ENCODE measurements around the gene WNT8B. TPM values are rescaled to one million over a fixed set of nuclear protein-coding genes. Genes with fewer than 3 reads are reported as not detected.

WNT8B gene
- total RNA-seq, 2 experiments from 2014 or later = not detected

- Histone ChIP-seq H3K27ac (ENCODE audit: low read depth, low read length, poor library complexity, severe bottlenecking) (no peak overlapping the region), H3K79me2 (ENCODE audit: insufficient read depth, low read depth, low read length) (no peaks in the 10 kb centered on the region), H3K9me3 (ENCODE audit: low read length) (no peaks in the 10 kb centered on the region), H4K20me1 (ENCODE audit: insufficient read depth, low read length) (no peaks in the 10 kb centered on the region), H2AFZ (ENCODE audit: low read length) (no peak overlapping the region), H3K4me1 (ENCODE audit: insufficient read depth, low read length, poor library complexity, severe bottlenecking) (no peaks in the 10 kb centered on the region), H3K4me2 (ENCODE audit: low read length) (no peak overlapping the region), H3K36me3 (ENCODE audit: insufficient read depth, low read length) (no peaks in the 10 kb centered on the region), H3K4me3 (ENCODE audit: low read depth, low read length, poor library complexity, severe bottlenecking) (no peak overlapping the region), H3K9me2 (ENCODE audit: insufficient read depth, low read length) (no peaks in the 10 kb centered on the region)
- no peak for DNase-seq (ENCODE audit: low spot score)
- no TSS peak for BruUV-seq (replicated peaks)
- TF ChIP-seq CTCF (conservative IDR thresholded peaks at IDR 0.05; ENCODE audit: low read length) (no peak), EZH2phosphoT487 (IDR thresholded peaks at IDR 0.05; ENCODE audit: borderline replicate concordance, low read depth, low read length) (no peak)
- POLR2A ChIA-PET = no interaction called here
- intact Hi-C loops (cut with micrococcal nuclease; ENCODE audit: unreplicated experiment) = no loop called here
- CTCF ChIA-PET (ENCODE audit: unreplicated experiment) = no interaction called here
Measured at GRCh38 chr10:100436255-100436654, 26.6 kb upstream of the WNT8B start.

- no peak for TF ChIP-seq EZH2phosphoT487 (IDR thresholded peaks at IDR 0.05; ENCODE audit: borderline replicate concordance, low read depth, low read length)
- TF ChIP-seq CTCF (conservative IDR thresholded peaks at IDR 0.05; ENCODE audit: low read length) = no peak
- CTCF ChIA-PET (ENCODE audit: unreplicated experiment) = no interaction called here
- Histone ChIP-seq H3K4me3 (ENCODE audit: low read depth, low read length, poor library complexity, severe bottlenecking) (no peak overlapping the region), H3K79me2 (ENCODE audit: insufficient read depth, low read depth, low read length) (no peaks in the 10 kb centered on the region), H3K4me1 (ENCODE audit: insufficient read depth, low read length, poor library complexity, severe bottlenecking) (no peaks in the 10 kb centered on the region), H3K36me3 (ENCODE audit: insufficient read depth, low read length) (no peaks in the 10 kb centered on the region), H2AFZ (ENCODE audit: low read length) (no peak overlapping the region), H3K9me3 (ENCODE audit: low read length) (no peaks in the 10 kb centered on the region), H3K4me2 (ENCODE audit: low read length) (no peak overlapping the region), H4K20me1 (ENCODE audit: insufficient read depth, low read length) (no peaks in the 10 kb centered on the region), H3K27ac (ENCODE audit: low read depth, low read length, poor library complexity, severe bottlenecking) (no peak overlapping the region), H3K9me2 (ENCODE audit: insufficient read depth, low read length) (no peaks in the 10 kb centered on the region)
- BruUV-seq (replicated peaks) = no TSS peak
- intact Hi-C loops (cut with micrococcal nuclease; ENCODE audit: unreplicated experiment) = no loop called here
- no peak for DNase-seq (ENCODE audit: low spot score)
- POLR2A ChIA-PET = interaction anchor here (0.5 to 0.6 kb wide), 2 partner anchors 575 to 1312 kb away, joined by 5 read pairs; no protein-coding TSS in a partner anchor
Measured at GRCh38 chr10:100438674-100439315, 24.0 kb upstream of the WNT8B start.

- Histone ChIP-seq H3K9me2 (ENCODE audit: insufficient read depth, low read length) (no peaks in the 10 kb centered on the region), H2AFZ (ENCODE audit: low read length) (no peak overlapping the region), H3K9me3 (ENCODE audit: low read length) (no peaks in the 10 kb centered on the region), H3K4me2 (ENCODE audit: low read length) (no peak overlapping the region), H3K4me1 (ENCODE audit: insufficient read depth, low read length, poor library complexity, severe bottlenecking) (no peaks in the 10 kb centered on the region), H3K27ac (ENCODE audit: low read depth, low read length, poor library complexity, severe bottlenecking) (no peak overlapping the region), H3K36me3 (ENCODE audit: insufficient read depth, low read length) (no peaks in the 10 kb centered on the region), H3K4me3 (ENCODE audit: low read depth, low read length, poor library complexity, severe bottlenecking) (no peak overlapping the region), H4K20me1 (ENCODE audit: insufficient read depth, low read length) (no peaks in the 10 kb centered on the region), H3K79me2 (ENCODE audit: insufficient read depth, low read depth, low read length) (no peaks in the 10 kb centered on the region)
- no TSS peak for BruUV-seq (replicated peaks)
- ChIA-PET POLR2A (no interaction called here), CTCF (ENCODE audit: unreplicated experiment) (no interaction called here)
- no peak for DNase-seq (ENCODE audit: low spot score)
- intact Hi-C loops (cut with micrococcal nuclease; ENCODE audit: unreplicated experiment) = no loop called here
- TF ChIP-seq EZH2phosphoT487 (IDR thresholded peaks at IDR 0.05; ENCODE audit: borderline replicate concordance, low read depth, low read length) = no peak
- no peak for TF ChIP-seq CTCF (conservative IDR thresholded peaks at IDR 0.05; ENCODE audit: low read length)
Measured at GRCh38 chr10:100442548-100442947, 20.3 kb upstream of the WNT8B start.
